ENCODE measurements around the gene OGFR. TPM values are rescaled to one million over a fixed set of nuclear protein-coding genes. Genes with fewer than 3 reads are reported as not detected.

Gene OGFR
- total RNA-seq, 1 donor from 2014 or later: 56.5 TPM

- Mint-ChIP-seq H3K4me3 (no peak overlapping the region), H3K27me3 (ENCODE audit: low read depth) (no peaks in the 10 kb centered on the region), H3K27ac (no peak overlapping the region), H3K9me3 (no peaks in the 10 kb centered on the region), H3K36me3 (peaks cover 18% of the 10 kb centered on the region), H3K4me1 (peaks cover 10% of the 10 kb centered on the region)
- TF ChIP-seq CTCF (IDR thresholded peaks at IDR 0.05; ENCODE audit: unreplicated experiment): no peak
- DNase-seq (ENCODE audit: low spot score in 2 of 2, unreplicated experiment in 2 of 2): no peak
Measured at GRCh38 chr20:62830821-62831220, 26.2 kb downstream of the OGFR start.

GRCh38 chr20:62831361-62831788 is 26.7 kb downstream of the OGFR start:
- H3K27me3 Mint-ChIP-seq (ENCODE audit: low read depth): no peaks in the 10 kb centered on the region
- DNase-seq (ENCODE audit: low spot score in 2 of 2, unreplicated experiment in 2 of 2): no peak
- H3K27ac Mint-ChIP-seq: no peak overlapping the region
- no peak overlapping the region for H3K4me3 Mint-ChIP-seq
- peaks cover 12% of the 10 kb centered on the region for H3K4me1 Mint-ChIP-seq
- peaks cover 18% of the 10 kb centered on the region for H3K36me3 Mint-ChIP-seq
- no peak for TF ChIP-seq CTCF (IDR thresholded peaks at IDR 0.05; ENCODE audit: unreplicated experiment)
- no peaks in the 10 kb centered on the region for H3K9me3 Mint-ChIP-seq

- no peak overlapping the region for H3K4me3 Mint-ChIP-seq
- H3K9me3 Mint-ChIP-seq: no peaks in the 10 kb centered on the region
- TF ChIP-seq CTCF (IDR thresholded peaks at IDR 0.05; ENCODE audit: unreplicated experiment): no peak
- no peaks in the 10 kb centered on the region for H3K27me3 Mint-ChIP-seq (ENCODE audit: low read depth)
- peaks cover 21% of the 10 kb centered on the region for H3K36me3 Mint-ChIP-seq
- peaks cover 12% of the 10 kb centered on the region for H3K4me1 Mint-ChIP-seq
- DNase-seq (ENCODE audit: low spot score in 2 of 2, unreplicated experiment in 2 of 2): no peak
- H3K27ac Mint-ChIP-seq: no peak overlapping the region
Measured at GRCh38 chr20:62831854-62832211, 27.2 kb downstream of the OGFR start.

- H3K27me3 Mint-ChIP-seq (ENCODE audit: low read depth): no peaks in the 10 kb centered on the region
- DNase-seq (ENCODE audit: low spot score in 2 of 2, unreplicated experiment in 2 of 2): no peak
- no peak for TF ChIP-seq CTCF (IDR thresholded peaks at IDR 0.05; ENCODE audit: unreplicated experiment)
- no peaks in the 10 kb centered on the region for H3K9me3 Mint-ChIP-seq
- no peak overlapping the region for H3K4me3 Mint-ChIP-seq
- H3K4me1 Mint-ChIP-seq: peaks cover 12% of the 10 kb centered on the region
- peaks cover 24% of the 10 kb centered on the region for H3K36me3 Mint-ChIP-seq
- peak overlapping the region; percentile 16 for H3K27ac Mint-ChIP-seq
Measured at GRCh38 chr20:62832212-62832922, 27.7 kb downstream of the OGFR start.

GRCh38 chr20:62832951-62833391 is 28.3 kb downstream of the OGFR start:
- Mint-ChIP-seq H3K36me3 (peaks cover 25% of the 10 kb centered on the region), H3K4me1 (peaks cover 12% of the 10 kb centered on the region), H3K27me3 (ENCODE audit: low read depth) (no peaks in the 10 kb centered on the region), H3K27ac (no peak overlapping the region), H3K4me3 (no peak overlapping the region), H3K9me3 (no peaks in the 10 kb centered on the region)
- no peak for TF ChIP-seq CTCF (IDR thresholded peaks at IDR 0.05; ENCODE audit: unreplicated experiment)
- DNase-seq (ENCODE audit: low spot score in 2 of 2, unreplicated experiment in 2 of 2): peak in 1 of 2 experiments; percentile 13
